ENCODE measurements around the gene FGD6.

The FGD6 gene

GRCh38 chr12:95060951-95061350 is 156.3 kb downstream of the FGD6 start:
- DNase-seq (ENCODE audit: low read depth) = no peak
- no peak overlapping the region for H3K4me3 ChIP-seq (ENCODE audit: low read depth, low read length)

GRCh38 chr12:95059984-95060383 is 157.3 kb downstream of the FGD6 start:
- no peak for DNase-seq (ENCODE audit: low read depth)

DNA sequence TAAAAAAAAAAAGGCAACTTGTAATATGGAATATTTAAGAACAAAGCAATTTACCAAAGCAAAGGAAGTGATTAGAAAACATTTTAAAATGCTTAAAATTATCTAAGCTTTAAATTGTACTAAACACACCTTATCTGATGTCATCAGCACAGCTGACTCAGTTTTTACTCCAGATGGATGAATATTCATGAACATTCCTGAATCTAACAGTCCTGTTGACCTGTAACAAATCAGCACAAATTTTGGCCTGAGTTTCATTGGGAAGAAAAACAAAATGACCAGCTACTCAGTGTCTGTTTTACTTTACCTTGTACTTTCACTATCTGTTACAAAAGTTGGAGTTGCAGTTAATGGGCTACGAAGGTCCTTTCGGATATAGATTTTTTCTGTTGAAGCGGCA is 159.8 kb downstream of the FGD6 start:
- no peak for DNase-seq (ENCODE audit: low read depth)
- H3K4me3 ChIP-seq (ENCODE audit: low read depth, low read length) = no peak overlapping the region

More at GRCh38 chr12:95059984-95060383, 157.3 kb downstream of the FGD6 start:
- H3K4me3 ChIP-seq (ENCODE audit: low read depth, low read length) = no peak overlapping the region

- no peak overlapping the region for H3K4me3 ChIP-seq (ENCODE audit: low read depth, low read length)
- no peak for DNase-seq (ENCODE audit: low read depth)
Observed at GRCh38 chr12:95055057-95055456, 162.2 kb downstream of the FGD6 start.

- no peak for DNase-seq (ENCODE audit: low read depth)
- H3K4me3 ChIP-seq (ENCODE audit: low read depth, low read length) = no peak overlapping the region
Observed at GRCh38 chr12:95054206-95054605, 163.1 kb downstream of the FGD6 start.

- no peak for DNase-seq (ENCODE audit: low read depth)
- no peak overlapping the region for H3K4me3 ChIP-seq (ENCODE audit: low read depth, low read length)
Observed at GRCh38 chr12:95051241-95051640, 166.0 kb downstream of the FGD6 start.

- H3K4me3 ChIP-seq (ENCODE audit: low read depth, low read length) = no peak overlapping the region
- DNase-seq (ENCODE audit: low read depth) = no peak
Observed at GRCh38 chr12:95037906-95038305, 179.4 kb downstream of the FGD6 start.

DNA sequence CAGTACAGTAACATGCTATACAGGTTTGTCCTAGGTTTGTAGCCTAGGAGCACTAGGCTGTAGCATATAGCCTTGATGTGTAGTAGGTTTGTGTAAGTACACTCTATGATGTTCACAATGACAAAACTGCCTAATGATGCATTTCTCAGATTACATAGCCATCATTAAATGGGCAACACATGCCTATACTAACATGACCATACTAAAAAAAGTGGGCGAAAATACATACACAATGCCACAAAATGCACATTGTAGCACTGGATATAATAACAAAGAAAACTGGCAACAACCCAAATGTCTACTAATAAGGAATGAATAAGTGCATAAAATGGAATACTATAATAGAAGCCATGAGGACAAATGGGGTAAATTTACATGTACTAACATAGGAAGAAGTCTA is 182.5 kb downstream of the FGD6 start:
- DNase-seq (ENCODE audit: low read depth) = no peak
- no peak overlapping the region for H3K4me3 ChIP-seq (ENCODE audit: low read depth, low read length)
